ENCODE measurements around the gene PIGC. TPM values are rescaled to one million over a fixed set of nuclear protein-coding genes. Genes with fewer than 3 reads are reported as not detected.

The PIGC gene
- total and polyA plus RNA-seq, 4 donors, result 8.6 to 18.4 (median 13.2) TPM

DNA sequence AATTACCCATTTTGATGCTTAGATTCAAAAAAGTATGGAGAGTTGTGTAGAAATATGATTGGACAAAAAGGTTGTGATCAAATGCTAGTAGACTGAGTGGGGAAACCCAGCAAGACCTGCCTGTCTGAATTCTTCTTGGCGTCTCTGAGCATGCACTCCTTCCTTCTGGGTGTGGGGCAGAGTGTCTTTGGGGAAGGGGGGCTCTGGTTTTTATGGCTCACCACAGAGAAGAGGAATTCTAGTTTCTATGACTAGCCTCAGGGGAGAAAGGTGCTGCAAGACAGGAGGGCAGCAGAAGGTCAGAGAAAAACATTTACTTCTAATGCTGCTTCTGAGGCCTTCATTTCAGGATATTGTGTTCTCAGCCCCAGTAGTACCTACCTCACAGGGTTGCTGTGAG is 33.9 kb upstream of the PIGC start:
- no peaks in the 10 kb centered on the region for H3K36me3 ChIP-seq (ENCODE audit: control insufficient read depth in 4 of 4, insufficient read depth in 3 of 4, low read depth in 1 of 4, low read length in 3 of 4)
- DNase-seq (ENCODE audit: low spot score), result no peak
- no peaks in the 10 kb centered on the region for H3K9me3 ChIP-seq (ENCODE audit: control insufficient read depth in 4 of 4, low read length in 3 of 4)
- H3K4me3 ChIP-seq (ENCODE audit: low read depth in 1 of 3, low read length in 3 of 3), result no peak overlapping the region
- H3K27ac ChIP-seq (ENCODE audit: low read depth in 1 of 2, low read length in 2 of 2), result no peak overlapping the region
- peaks cover 0 to 2% (median 0%) of the 10 kb centered on the region in 4 donors for H3K27me3 ChIP-seq (ENCODE audit: control insufficient read depth in 4 of 4, insufficient read depth in 4 of 4, low read length in 3 of 4)
- H3K9ac ChIP-seq (ENCODE audit: low read depth in 1 of 2, low read length in 2 of 2), result no peak overlapping the region
- WGBS, result 98% methylated on average over 1 of the region's 1 CpG
- TF ChIP-seq HNF4G (IDR thresholded peaks at IDR 0.05), result no peak
- TF ChIP-seq YY1 (IDR thresholded peaks at IDR 0.05), result no peak
- no peak for TF ChIP-seq FOXA2 (IDR thresholded peaks at IDR 0.05)
- TF ChIP-seq JUND (IDR thresholded peaks at IDR 0.05), result no peak
- TF ChIP-seq, protein P1, sequence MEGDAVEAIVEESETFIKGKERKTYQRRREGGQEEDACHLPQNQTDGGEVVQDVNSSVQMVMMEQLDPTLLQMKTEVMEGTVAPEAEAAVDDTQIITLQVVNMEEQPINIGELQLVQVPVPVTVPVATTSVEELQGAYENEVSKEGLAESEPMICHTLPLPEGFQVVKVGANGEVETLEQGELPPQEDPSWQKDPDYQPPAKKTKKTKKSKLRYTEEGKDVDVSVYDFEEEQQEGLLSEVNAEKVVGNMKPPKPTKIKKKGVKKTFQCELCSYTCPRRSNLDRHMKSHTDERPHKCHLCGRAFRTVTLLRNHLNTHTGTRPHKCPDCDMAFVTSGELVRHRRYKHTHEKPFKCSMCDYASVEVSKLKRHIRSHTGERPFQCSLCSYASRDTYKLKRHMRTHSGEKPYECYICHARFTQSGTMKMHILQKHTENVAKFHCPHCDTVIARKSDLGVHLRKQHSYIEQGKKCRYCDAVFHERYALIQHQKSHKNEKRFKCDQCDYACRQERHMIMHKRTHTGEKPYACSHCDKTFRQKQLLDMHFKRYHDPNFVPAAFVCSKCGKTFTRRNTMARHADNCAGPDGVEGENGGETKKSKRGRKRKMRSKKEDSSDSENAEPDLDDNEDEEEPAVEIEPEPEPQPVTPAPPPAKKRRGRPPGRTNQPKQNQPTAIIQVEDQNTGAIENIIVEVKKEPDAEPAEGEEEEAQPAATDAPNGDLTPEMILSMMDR (IDR thresholded peaks at IDR 0.05; ENCODE audit: low read depth, low read length, missing input control), result no peak
- no peak for TF ChIP-seq EGR1 (IDR thresholded peaks at IDR 0.05; ENCODE audit: low read depth in 2 of 2)
- TF ChIP-seq MAX (IDR thresholded peaks at IDR 0.05), result no peak
- TF ChIP-seq, protein P2, sequence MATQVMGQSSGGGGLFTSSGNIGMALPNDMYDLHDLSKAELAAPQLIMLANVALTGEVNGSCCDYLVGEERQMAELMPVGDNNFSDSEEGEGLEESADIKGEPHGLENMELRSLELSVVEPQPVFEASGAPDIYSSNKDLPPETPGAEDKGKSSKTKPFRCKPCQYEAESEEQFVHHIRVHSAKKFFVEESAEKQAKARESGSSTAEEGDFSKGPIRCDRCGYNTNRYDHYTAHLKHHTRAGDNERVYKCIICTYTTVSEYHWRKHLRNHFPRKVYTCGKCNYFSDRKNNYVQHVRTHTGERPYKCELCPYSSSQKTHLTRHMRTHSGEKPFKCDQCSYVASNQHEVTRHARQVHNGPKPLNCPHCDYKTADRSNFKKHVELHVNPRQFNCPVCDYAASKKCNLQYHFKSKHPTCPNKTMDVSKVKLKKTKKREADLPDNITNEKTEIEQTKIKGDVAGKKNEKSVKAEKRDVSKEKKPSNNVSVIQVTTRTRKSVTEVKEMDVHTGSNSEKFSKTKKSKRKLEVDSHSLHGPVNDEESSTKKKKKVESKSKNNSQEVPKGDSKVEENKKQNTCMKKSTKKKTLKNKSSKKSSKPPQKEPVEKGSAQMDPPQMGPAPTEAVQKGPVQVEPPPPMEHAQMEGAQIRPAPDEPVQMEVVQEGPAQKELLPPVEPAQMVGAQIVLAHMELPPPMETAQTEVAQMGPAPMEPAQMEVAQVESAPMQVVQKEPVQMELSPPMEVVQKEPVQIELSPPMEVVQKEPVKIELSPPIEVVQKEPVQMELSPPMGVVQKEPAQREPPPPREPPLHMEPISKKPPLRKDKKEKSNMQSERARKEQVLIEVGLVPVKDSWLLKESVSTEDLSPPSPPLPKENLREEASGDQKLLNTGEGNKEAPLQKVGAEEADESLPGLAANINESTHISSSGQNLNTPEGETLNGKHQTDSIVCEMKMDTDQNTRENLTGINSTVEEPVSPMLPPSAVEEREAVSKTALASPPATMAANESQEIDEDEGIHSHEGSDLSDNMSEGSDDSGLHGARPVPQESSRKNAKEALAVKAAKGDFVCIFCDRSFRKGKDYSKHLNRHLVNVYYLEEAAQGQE (IDR thresholded peaks at IDR 0.05), result no peak
- TF ChIP-seq ATF3 (IDR thresholded peaks at IDR 0.05), result no peak
- no peak for TF ChIP-seq GABPA (IDR thresholded peaks at IDR 0.05 in 1 of 2, conservative IDR thresholded peaks at IDR 0.05 in 1 of 2)
- no peak for TF ChIP-seq RAD21 (IDR thresholded peaks at IDR 0.05)
- TF ChIP-seq RXRA (IDR thresholded peaks at IDR 0.05), result no peak
- no peak for TF ChIP-seq ZBTB33 (IDR thresholded peaks at IDR 0.05)
- no peak for TF ChIP-seq SP1 (IDR thresholded peaks at IDR 0.05)
- TF ChIP-seq HNF4A (conservative IDR thresholded peaks at IDR 0.05), result no peak
- no peak for TF ChIP-seq TAF1 (conservative IDR thresholded peaks at IDR 0.05)
- no peak for TF ChIP-seq NR2F2 (IDR thresholded peaks at IDR 0.05)
- no peak for TF ChIP-seq FOXA1 (IDR thresholded peaks at IDR 0.05)
- no peaks in the 10 kb centered on the region for H3K4me1 ChIP-seq (ENCODE audit: control insufficient read depth in 4 of 4, insufficient read depth in 4 of 4, low read length in 3 of 4)

Data from liver (tissue), 9 donors.